H9 (cell line): ENCODE results near the gene TUBA4A. TPM values are rescaled to one million over a fixed set of nuclear protein-coding genes. Genes with fewer than 3 reads are reported as not detected.

Source experiments
- DNase-seq: peaks from one replicate; pipeline ENCODE4 v3.0.0-alpha.2; 2017
- H2AFZ ChIP-seq: one replicate; pipeline ENCODE4 v1.6.1; 2013; ENCODE audit warnings: mild to moderate bottlenecking, low read length, control low read depth, moderate library complexity
- H2AK5ac ChIP-seq: 2 replicates; pipeline ENCODE4 v1.6.1; 2013; ENCODE audit warnings: low read length, control low read depth, mixed read lengths; ENCODE audit not compliant: insufficient read length
- H2BK120ac ChIP-seq: one replicate; pipeline ENCODE4 v1.6.1; 2013; ENCODE audit warnings: low read depth, mild to moderate bottlenecking, low read length, control low read depth, inconsistent platforms; ENCODE audit not compliant: poor library complexity, severe bottlenecking
- H2BK12ac ChIP-seq: 2 replicates; pipeline ENCODE4 v1.6.1; 2013; ENCODE audit warnings: low read length, control low read depth, mixed read lengths, low read depth; ENCODE audit not compliant: insufficient read length
- H2BK15ac ChIP-seq: 2 replicates; pipeline ENCODE4 v1.6.1; 2013; ENCODE audit warnings: low read depth, low read length, control low read depth
- H2BK20ac ChIP-seq: one replicate; pipeline ENCODE4 v1.6.1; 2013; ENCODE audit warnings: low read depth, mild to moderate bottlenecking, low read length, control low read depth, inconsistent platforms; ENCODE audit not compliant: poor library complexity, severe bottlenecking
- H2BK5ac ChIP-seq: 2 replicates; pipeline ENCODE4 v1.6.1; 2013; ENCODE audit warnings: low read length, control low read depth, mixed read lengths; ENCODE audit not compliant: insufficient read length
- H3K14ac ChIP-seq: 2 replicates; pipeline ENCODE4 v1.6.1; 2013; ENCODE audit warnings: low read length, control low read depth; ENCODE audit not compliant: insufficient read depth
- H3K18ac ChIP-seq: 2 replicates; pipeline ENCODE4 v1.6.1; 2013; ENCODE audit warnings: low read depth, mild to moderate bottlenecking, mixed read lengths, low read length, control low read depth; ENCODE audit not compliant: insufficient read length
- H3K23ac ChIP-seq: 2 replicates; pipeline ENCODE4 v1.6.1; 2013; ENCODE audit warnings: low read length, control low read depth, mixed read lengths, low read depth; ENCODE audit not compliant: insufficient read length
- H3K23me2 ChIP-seq: 2 replicates; pipeline ENCODE4 v1.6.1; 2013; ENCODE audit warnings: low read depth, mild to moderate bottlenecking, mixed read lengths, low read length, control low read depth; ENCODE audit not compliant: insufficient read length, poor library complexity, severe bottlenecking
- H3K27ac ChIP-seq: 2 replicates; pipeline ENCODE4 v1.5.1; 2013; ENCODE audit warnings: low read length, control low read depth, mixed read lengths, low read depth; ENCODE audit not compliant: insufficient read length
- H3K27me3 ChIP-seq: 2 replicates; pipeline ENCODE4 v1.6.1; 2013; ENCODE audit warnings: low read length, control low read depth, inconsistent platforms; ENCODE audit not compliant: insufficient read depth
- H3K4ac ChIP-seq: 2 replicates; pipeline ENCODE4 v1.6.1; 2013; ENCODE audit warnings: low read depth, mild to moderate bottlenecking, control low read depth, inconsistent platforms, low read length, moderate library complexity
- H3K4me1 ChIP-seq: 2 replicates; pipeline ENCODE4 v1.6.1; 2013; ENCODE audit warnings: low read length, control low read depth, inconsistent platforms; ENCODE audit not compliant: insufficient read depth
- H3K4me2 ChIP-seq: 2 replicates; pipeline ENCODE4 v1.6.1; 2013; ENCODE audit warnings: low read length, control low read depth, mixed read lengths; ENCODE audit not compliant: insufficient read length, insufficient read depth
- H3K56ac ChIP-seq: 2 replicates; pipeline ENCODE4 v1.6.1; 2013; ENCODE audit warnings: low read depth, mild to moderate bottlenecking, mixed read lengths, low read length, control low read depth; ENCODE audit not compliant: insufficient read length
- H3K79me1 ChIP-seq: 2 replicates; pipeline ENCODE4 v1.6.1; 2013; ENCODE audit warnings: low read depth, mild to moderate bottlenecking, moderate library complexity, low read length, control low read depth, inconsistent platforms; ENCODE audit not compliant: insufficient read depth, poor library complexity, severe bottlenecking
- H3K79me2 ChIP-seq: 2 replicates; pipeline ENCODE4 v1.6.1; 2013; ENCODE audit warnings: low read length, control low read depth, inconsistent platforms; ENCODE audit not compliant: insufficient read depth
- H3K9ac ChIP-seq: 2 replicates; pipeline ENCODE4 v1.6.1; 2013; ENCODE audit warnings: low read length, control low read depth, mixed read lengths; ENCODE audit not compliant: insufficient read length; ENCODE audit errors: extremely low read depth
- H3K9me3 ChIP-seq: one replicate; pipeline ENCODE4 v1.6.1; 2013; ENCODE audit warnings: low read depth, low read length, inconsistent platforms; ENCODE audit not compliant: control insufficient read depth
- H3T11ph ChIP-seq: one replicate; pipeline ENCODE4 v1.6.1; 2013; ENCODE audit warnings: mild to moderate bottlenecking, low read length, control low read depth, inconsistent platforms
- H4K20me1 ChIP-seq: one replicate; pipeline ENCODE4 v1.6.1; 2013; ENCODE audit not compliant: control insufficient read depth, insufficient read length, insufficient read depth
- H4K5ac ChIP-seq: 2 replicates; pipeline ENCODE4 v1.6.1; 2013; ENCODE audit warnings: low read depth, mild to moderate bottlenecking, mixed read lengths, low read length, control low read depth; ENCODE audit not compliant: insufficient read length
- H4K8ac ChIP-seq: replicated peaks from 2 replicates; pipeline ENCODE4 v1.6.1; 2013; ENCODE audit warnings: low read length, control low read depth, mixed read lengths, low read depth; ENCODE audit not compliant: insufficient read length
- H4K91ac ChIP-seq: 2 replicates; pipeline ENCODE4 v1.6.1; 2013; ENCODE audit warnings: low read depth, mild to moderate bottlenecking, moderate library complexity, mixed read lengths, low read length, control low read depth; ENCODE audit not compliant: insufficient read length
- H3K27ac Mint-ChIP-seq, 3 experiments: 2 replicates in 2 of 3; 3 replicates in 1 of 3; pipeline ENCODE4 v1.8.0; 2020 to 2021; ENCODE audit warnings: mixed read lengths in 3 of 3, mild to moderate bottlenecking in 1 of 3, moderate library complexity in 1 of 3
- H3K27me3 Mint-ChIP-seq: 2 replicates; pipeline ENCODE4 v1.8.0; 2021; ENCODE audit warnings: low read depth, mild to moderate bottlenecking, moderate library complexity, mixed read lengths
- H3K36me3 Mint-ChIP-seq, 3 experiments: 2 replicates in 2 of 3; 3 replicates in 1 of 3; pipeline ENCODE4 v1.8.0; 2020 to 2021; ENCODE audit warnings: low read depth in 3 of 3, mixed read lengths in 3 of 3; ENCODE audit not compliant: insufficient read depth in 1 of 3
- H3K4me1 Mint-ChIP-seq, 2 experiments: 2 replicates each; pipeline ENCODE4 v1.8.0; 2020; ENCODE audit warnings: mixed read lengths in 2 of 2
- H3K4me3 Mint-ChIP-seq, 2 experiments: 2 replicates in 1 of 2; 3 replicates in 1 of 2; pipeline ENCODE4 v1.8.0; 2020 to 2021; ENCODE audit warnings: mild to moderate bottlenecking in 2 of 2, mixed read lengths in 2 of 2, moderate library complexity in 1 of 2
- H3K9me3 Mint-ChIP-seq, 2 experiments: 2 replicates in 1 of 2; 3 replicates in 1 of 2; pipeline ENCODE4 v1.8.0; 2020; ENCODE audit warnings: mild to moderate bottlenecking in 2 of 2, mixed read lengths in 2 of 2, moderate library complexity in 1 of 2
- CTCF ChIP-seq: fragments of 200-600 bp; sonication (generic); conservative IDR thresholded peaks from 3 replicates; pipeline ENCODE4 v1.8.0; 2021; ENCODE audit warnings: antibody characterized with exemption, mild to moderate bottlenecking
- WGBS: extraction: QIAGEN DNeasy Blood & Tissue Kit; methylation state at CpG from one replicate; pipeline ENCODE4 v1.1.7; 2013; ENCODE audit warnings: missing lambda C conversion rate, low lambda C conversion rate, mixed read lengths; ENCODE audit not compliant: insufficient read length; ENCODE audit errors: extremely low coverage; 5-methylcytosine and 5-hydroxymethylcytosine counted together
- total RNA-seq: library from RNA; stranded (reverse); gene quantifications from 2 replicates; pipeline ENCODE4 v1.2.1, GENCODE V29; 2021

The TUBA4A gene
- total RNA-seq, 1 experiment from 2014 or later: 25.5 TPM

- Histone ChIP-seq H2AK5ac (no peak overlapping the region), H2AFZ (no peak overlapping the region), H3K4me1 (no peaks in the 10 kb centered on the region), H3K4me2 (no peak overlapping the region), H2BK15ac (no peak overlapping the region), H3T11ph (no peak overlapping the region), H3K56ac (no peak overlapping the region), H4K5ac (no peak overlapping the region), H3K9me3 (no peaks in the 10 kb centered on the region), H4K20me1 (no peaks in the 10 kb centered on the region), H2BK120ac (no peak overlapping the region), H4K91ac (no peak overlapping the region), H3K23me2 (peaks cover 7% of the 10 kb centered on the region), H3K23ac (no peak overlapping the region), H3K9ac (no peak overlapping the region), H2BK20ac (no peak overlapping the region), H2BK5ac (no peak overlapping the region), H3K79me1 (no peaks in the 10 kb centered on the region), H3K18ac (no peak overlapping the region), H3K27me3 (no peaks in the 10 kb centered on the region), H3K27ac (no peak overlapping the region), H3K79me2 (no peaks in the 10 kb centered on the region), H3K4ac (no peak overlapping the region), H3K14ac (no peak overlapping the region), H4K8ac (no peak overlapping the region), H2BK12ac (no peak overlapping the region)
- Mint-ChIP-seq H3K36me3 (peaks cover 31 to 65% (median 64%) of the 10 kb centered on the region in 3 experiments), H3K4me1 (peaks cover 19 to 23% of the 10 kb centered on the region in 2 experiments), H3K4me3 (no peak overlapping the region), H3K27ac (no peak overlapping the region), H3K27me3 (peaks cover 3% of the 10 kb centered on the region; the same call in 1 of the 2 replicates), H3K9me3 (no peaks in the 10 kb centered on the region)
- no peak for DNase-seq
- no peak for TF ChIP-seq CTCF
- WGBS: no CpG with 5 or more reads among the region's 19 CpGs
Observed at GRCh38 chr2:219220652-219221402, 32.9 kb downstream of the TUBA4A start.
